CD4-positive, alpha-beta T cell treated with Interleukin-17A for 4 hours (primary cell): ENCODE results near the gene MX2.

Source experiments
- DNase-seq: peaks from one replicate; pipeline ENCODE4 v3.0.0-alpha.2; 2020; ENCODE audit warnings: mixed read lengths

The MX2 gene

DNA sequence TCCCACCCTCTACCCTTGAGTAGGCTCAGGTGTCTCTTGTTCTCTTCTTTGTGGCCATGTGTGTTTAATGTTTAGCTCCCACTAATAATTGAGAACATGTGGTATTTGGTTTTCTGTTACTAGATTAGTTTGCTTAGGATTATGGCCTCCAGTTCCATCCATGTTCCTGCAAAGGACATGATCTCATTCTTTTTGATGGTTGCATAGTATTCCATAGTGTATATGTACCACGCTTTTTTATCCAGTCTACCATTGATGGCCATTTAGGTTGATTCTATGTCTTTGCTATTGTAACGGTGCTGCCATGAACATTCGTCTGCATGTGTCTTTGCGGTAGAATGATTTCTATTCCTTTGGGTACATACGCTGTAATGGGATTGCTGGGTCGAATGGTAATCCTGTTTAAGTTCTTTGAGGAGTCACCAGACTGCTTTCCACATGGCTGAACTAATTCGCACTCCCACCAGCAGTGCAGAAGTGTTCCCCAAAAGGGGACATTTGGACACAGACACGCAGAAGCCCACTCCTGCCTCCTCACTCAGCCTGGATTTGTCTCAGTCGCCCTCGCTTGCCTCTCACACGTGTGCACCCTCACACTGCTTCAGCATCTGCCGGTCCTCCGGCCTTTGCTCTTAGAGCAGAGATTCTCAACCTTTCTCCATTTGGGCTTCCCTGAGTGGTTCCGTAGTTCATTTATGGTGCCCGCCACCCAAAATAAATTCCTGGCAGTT, 3.7 kb downstream of the MX2 start:
- no peak for DNase-seq

DNA sequence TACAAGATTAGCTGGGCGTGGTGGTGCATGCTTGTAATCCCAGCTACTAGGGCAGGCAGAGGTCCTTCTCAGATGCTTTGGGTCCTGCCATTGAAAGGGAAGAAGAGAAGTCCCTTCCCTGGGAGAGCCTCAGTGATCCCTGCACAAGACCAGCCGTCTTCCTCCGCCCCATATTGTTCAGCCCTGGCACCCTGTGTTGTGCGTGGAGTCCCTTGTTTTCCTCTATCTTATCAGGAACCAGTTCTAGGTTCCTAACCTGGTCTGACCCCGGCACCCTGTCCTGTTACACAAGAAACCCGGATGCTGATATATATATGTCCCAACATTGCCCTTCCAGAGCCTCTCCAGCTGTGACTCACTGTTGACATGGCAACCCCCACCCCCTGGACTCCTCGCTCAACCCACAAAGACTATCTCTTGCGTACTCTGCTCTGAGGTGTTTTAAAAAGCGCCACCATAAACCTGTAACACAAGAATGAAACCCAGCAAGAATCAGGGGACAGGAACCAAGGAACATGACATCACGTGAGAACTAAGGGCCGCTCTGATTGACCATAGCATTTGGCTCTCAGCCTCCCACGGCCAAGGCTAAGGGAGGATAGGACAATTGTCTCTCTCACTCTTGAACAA, 4.8 kb downstream of the MX2 start:
- no peak for DNase-seq

DNA sequence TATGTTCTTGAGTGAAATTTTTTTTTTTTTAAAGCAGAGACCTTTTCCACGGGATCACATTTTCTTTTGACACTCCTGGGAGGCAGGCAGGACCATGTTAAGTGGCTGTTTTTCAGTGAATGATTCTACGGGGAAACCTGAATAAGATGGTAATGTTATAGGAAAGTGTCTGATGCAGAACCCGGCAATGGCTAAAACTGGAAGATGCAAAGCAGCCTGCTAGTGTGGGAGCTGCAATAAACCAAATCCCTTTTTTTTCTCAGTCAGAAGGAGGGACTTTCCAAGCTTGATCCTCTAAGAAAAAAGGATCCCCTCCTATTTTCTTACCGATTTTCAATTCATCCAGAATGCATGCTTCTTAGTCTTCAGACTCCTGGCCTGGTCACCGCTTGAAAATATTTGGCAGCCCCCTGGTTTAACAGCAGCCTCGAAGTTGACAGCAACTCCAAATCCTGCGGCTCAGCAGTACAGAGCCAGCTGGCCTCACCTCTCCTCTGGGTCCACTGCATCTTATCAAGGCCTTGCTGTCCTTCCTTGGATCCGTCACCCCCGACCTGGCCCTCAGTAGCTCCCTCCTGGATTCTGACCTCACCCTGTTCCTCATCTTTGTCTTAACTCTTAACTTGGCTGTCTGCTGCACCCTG, 5.6 kb downstream of the MX2 start:
- DNase-seq: no peak

GRCh38 chr21:41367945-41368734, 6.3 kb downstream of the MX2 start:
- DNase-seq: no peak

DNA sequence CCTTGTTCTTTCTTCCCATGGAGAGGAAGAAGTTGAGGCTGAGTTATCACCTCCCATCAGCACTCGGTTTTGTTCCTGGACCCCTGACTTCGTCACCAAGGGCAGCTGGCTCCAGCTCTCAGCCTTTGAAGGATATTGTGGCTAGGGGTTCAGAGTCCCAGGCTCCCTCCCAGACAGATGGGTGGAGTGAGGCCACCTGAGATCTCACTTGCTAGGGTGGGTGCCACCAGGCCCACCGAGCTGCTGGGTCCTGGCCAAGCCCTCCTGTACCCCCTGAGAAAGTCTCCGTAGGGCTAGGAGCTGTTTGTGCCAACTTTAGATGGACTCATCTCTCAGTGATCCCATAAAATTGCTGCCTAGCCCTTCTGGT, 6.9 kb downstream of the MX2 start:
- no peak for DNase-seq

DNA sequence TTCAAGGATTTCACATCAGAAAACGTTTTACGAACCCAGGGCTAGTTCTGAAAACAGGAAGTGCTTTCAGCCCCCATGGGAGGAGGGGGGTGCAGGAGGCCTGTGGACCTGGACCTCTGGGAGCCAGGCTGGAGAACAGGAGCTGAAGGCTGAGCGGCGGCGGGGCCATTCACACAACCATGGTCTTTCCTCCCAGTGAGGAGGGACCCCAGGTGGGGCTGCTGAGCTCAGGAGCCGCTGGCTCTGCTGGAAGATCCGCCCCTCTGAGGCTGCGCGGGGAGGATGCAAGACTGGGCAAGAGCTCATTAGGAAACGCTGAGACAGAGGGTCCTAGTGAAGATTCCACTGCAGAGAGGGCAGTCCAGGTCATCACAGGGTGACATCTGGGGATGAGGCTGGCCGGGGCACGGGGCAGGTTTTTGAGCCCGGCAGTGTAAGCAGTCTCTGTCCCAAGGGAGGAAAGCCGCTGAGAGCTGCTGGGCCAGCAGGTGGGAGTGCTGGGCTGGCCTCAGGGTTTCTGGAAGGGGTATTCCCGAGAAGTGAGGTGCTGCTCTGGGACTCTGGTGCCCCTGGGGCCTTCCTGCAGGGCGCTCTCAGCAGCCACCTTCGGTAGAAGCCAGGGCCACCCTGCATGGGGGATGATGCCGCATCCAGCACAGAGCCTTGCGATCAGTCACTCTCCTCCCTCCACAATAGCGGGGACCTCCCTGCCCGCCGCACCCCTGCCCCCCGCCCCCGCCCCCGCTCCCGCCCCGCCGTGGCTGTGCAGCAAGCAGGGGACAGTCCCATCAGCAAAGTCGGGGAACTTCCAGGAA, 7.5 kb downstream of the MX2 start:
- DNase-seq: peak; percentile 65

- peak; percentile 73 for DNase-seq
Observed at GRCh38 chr21:41369920-41370839, 8.4 kb downstream of the MX2 start.

- no peak for DNase-seq
Observed at GRCh38 chr21:41370840-41371684, 9.2 kb downstream of the MX2 start.

GRCh38 chr21:41371685-41372030, 9.8 kb downstream of the MX2 start:
- no peak for DNase-seq

- no peak for DNase-seq
Observed at GRCh38 chr21:41373253-41373652, 11.4 kb downstream of the MX2 start.

DNA sequence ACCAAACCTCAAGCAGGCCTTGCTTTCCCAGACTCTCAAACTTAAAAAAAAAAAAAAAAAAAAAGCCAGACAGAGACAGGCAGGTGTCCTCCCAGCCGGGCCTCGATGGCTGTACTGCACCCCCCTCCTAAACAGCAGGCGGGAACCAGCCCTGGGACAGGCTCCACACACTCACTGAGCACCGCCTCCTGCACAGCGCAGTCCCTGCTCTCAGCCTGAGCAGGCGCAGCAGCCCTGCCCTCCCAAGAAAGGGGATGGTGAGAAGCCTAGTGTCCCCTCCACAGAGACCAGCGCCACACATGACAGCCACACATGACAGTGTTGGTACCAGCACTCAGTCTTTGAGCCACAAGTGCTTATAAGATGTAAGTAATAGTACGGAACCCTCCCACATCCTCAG, 11.9 kb downstream of the MX2 start:
- no peak for DNase-seq

GRCh38 chr21:41374177-41374712, 12.4 kb downstream of the MX2 start:
- DNase-seq: no peak

GRCh38 chr21:41374867-41375533, 13.2 kb downstream of the MX2 start:
- no peak for DNase-seq

GRCh38 chr21:41375875-41376274, 14.0 kb downstream of the MX2 start:
- no peak for DNase-seq

DNA sequence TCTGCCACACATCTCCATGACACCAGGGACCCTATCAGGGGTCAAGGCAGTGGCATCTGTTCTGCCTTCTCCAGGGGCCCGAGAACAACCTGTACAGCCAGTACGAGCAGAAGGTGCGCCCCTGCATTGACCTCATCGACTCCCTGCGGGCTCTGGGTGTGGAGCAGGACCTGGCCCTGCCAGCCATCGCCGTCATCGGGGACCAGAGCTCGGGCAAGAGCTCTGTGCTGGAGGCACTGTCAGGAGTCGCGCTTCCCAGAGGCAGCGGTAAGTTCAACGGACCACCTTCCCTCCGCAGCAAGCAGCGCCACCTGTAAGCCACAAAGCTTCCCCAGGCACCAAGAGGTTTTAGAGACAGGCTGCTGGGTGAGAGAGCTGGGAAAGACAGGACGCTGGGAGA, 15.9 kb downstream of the MX2 start:
- DNase-seq: no peak

- no peak for DNase-seq
Observed at GRCh38 chr21:41378849-41379248, 17.0 kb downstream of the MX2 start.

- no peak for DNase-seq
Observed at GRCh38 chr21:41379901-41380300, 18.1 kb downstream of the MX2 start.

GRCh38 chr21:41381731-41382130, 19.9 kb downstream of the MX2 start:
- DNase-seq: no peak

GRCh38 chr21:41387042-41387819, 25.4 kb downstream of the MX2 start:
- no peak for DNase-seq
